ENCODE measurements around the gene ECHDC3.
"Not testable (repeated sequence)": the region's sequence is repeated elsewhere in the genome, so short reads cannot be mapped to it uniquely, and the experiment has no call there.

ECHDC3 gene

DNA sequence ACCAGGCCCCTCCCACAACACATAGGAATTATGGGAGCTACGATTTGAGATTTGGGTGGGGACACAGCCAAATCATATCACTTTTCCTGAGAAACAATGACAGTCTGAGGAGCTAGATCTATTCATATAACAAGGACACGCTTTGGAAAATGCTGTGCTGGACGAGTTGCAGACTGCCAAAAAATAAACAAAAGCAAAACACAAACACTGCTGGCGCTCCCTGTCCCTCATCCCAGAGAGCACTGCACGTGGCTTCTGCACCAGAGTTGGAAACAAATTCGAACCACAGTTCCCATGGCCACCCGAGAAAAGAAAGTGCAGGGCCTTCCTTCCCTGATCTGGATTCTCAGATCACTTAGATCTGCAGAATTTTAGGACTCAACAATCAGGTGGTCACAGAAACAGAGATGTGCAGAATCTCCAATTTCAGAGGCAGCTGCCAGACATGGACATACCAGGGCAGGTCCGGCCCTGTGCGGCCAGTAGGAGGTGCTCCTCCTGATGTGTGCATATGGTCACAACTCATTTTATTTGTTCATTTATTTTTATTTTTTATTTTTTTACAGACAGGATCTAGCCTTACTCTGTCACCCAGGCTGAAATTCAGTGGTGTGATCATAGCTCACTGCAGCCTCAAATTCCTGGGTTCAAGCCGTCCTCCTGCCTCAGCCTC lies 35.2 kb upstream of the ECHDC3 start:
- H3K79me1 ChIP-seq (replicated peaks; ENCODE audit: low read length, poor library complexity, severe bottlenecking), result no peaks in the 10 kb centered on the region
- H3K36me3 ChIP-seq (ENCODE audit: control insufficient read depth in 1 of 2, insufficient read depth in 2 of 2, low read depth in 1 of 2, low read length in 2 of 2), result no peaks in the 10 kb centered on the region
- H2AK5ac ChIP-seq (ENCODE audit: low read length, severe bottlenecking), result no peak overlapping the region
- no peak overlapping the region for H4K91ac ChIP-seq (ENCODE audit: low read length)
- H2BK15ac ChIP-seq (ENCODE audit: low read depth, poor library complexity, severe bottlenecking), result no peak overlapping the region
- peak overlapping the region; percentile 45 for H4K8ac ChIP-seq (ENCODE audit: low read length)
- H3K27ac ChIP-seq (ENCODE audit: low read length, poor library complexity, severe bottlenecking), result no peak overlapping the region
- no peaks in the 10 kb centered on the region for H3K9me3 ChIP-seq (ENCODE audit: control insufficient read depth, low read length)
- WGBS, result 71% methylated on average over 9 of the region's 10 CpGs
- H3K4me1 ChIP-seq (ENCODE audit: control insufficient read depth, insufficient read depth, low read depth, low read length), result peaks cover 6% of the 10 kb centered on the region
- no peak overlapping the region for H2BK12ac ChIP-seq (ENCODE audit: low read length in 2 of 2)
- no peak overlapping the region for H3K18ac ChIP-seq (ENCODE audit: low read depth in 1 of 2, low read length in 2 of 2)
- no peak overlapping the region for H3K4ac ChIP-seq (ENCODE audit: low read depth in 1 of 2, low read length in 2 of 2)
- H2BK120ac ChIP-seq (ENCODE audit: low read depth, low read length), result no peak overlapping the region
- H3K14ac ChIP-seq (ENCODE audit: low read length in 2 of 2), result no peak overlapping the region
- H3K27me3 ChIP-seq (ENCODE audit: control insufficient read depth in 1 of 2, insufficient read depth in 1 of 2, low read length in 2 of 2), result peaks cover 17 to 33% of the 10 kb centered on the region in 2 experiments
- no peak overlapping the region for H2BK5ac ChIP-seq (ENCODE audit: low read depth, low read length, poor library complexity, severe bottlenecking)
- H2AFZ ChIP-seq (ENCODE audit: low read depth, low read length), result no peak overlapping the region
- no peak for DNase-seq
- no peak overlapping the region for H3K4me3 ChIP-seq (ENCODE audit: insufficient read depth in 1 of 2, low read depth in 1 of 2, low read length in 2 of 2)
- H3K23ac ChIP-seq (ENCODE audit: low read length in 2 of 2), result no peak overlapping the region
- H3K9ac ChIP-seq (ENCODE audit: low read length), result no peak overlapping the region
- no peak overlapping the region for H3K4me2 ChIP-seq (ENCODE audit: low read length, poor library complexity, severe bottlenecking)

- Histone ChIP-seq H3K14ac (ENCODE audit: low read length in 2 of 2) (no peak overlapping the region), H2BK15ac (ENCODE audit: low read depth, poor library complexity, severe bottlenecking) (no peak overlapping the region), H3K4me1 (ENCODE audit: control insufficient read depth, insufficient read depth, low read depth, low read length) (no peaks in the 10 kb centered on the region), H4K91ac (ENCODE audit: low read length) (no peak overlapping the region), H3K36me3 (ENCODE audit: control insufficient read depth in 1 of 2, insufficient read depth in 2 of 2, low read depth in 1 of 2, low read length in 2 of 2) (no peaks in the 10 kb centered on the region), H2BK5ac (ENCODE audit: low read depth, low read length, poor library complexity, severe bottlenecking) (no peak overlapping the region), H3K4me2 (ENCODE audit: low read length, poor library complexity, severe bottlenecking) (no peak overlapping the region), H3K18ac (ENCODE audit: low read depth in 1 of 2, low read length in 2 of 2) (no peak overlapping the region), H3K9ac (ENCODE audit: low read length) (no peak overlapping the region), H3K27me3 (ENCODE audit: control insufficient read depth in 1 of 2, insufficient read depth in 1 of 2, low read length in 2 of 2) (peaks cover 21 to 41% of the 10 kb centered on the region in 2 experiments), H4K8ac (ENCODE audit: low read length) (no peak overlapping the region), H3K23ac (ENCODE audit: low read length in 2 of 2) (no peak overlapping the region), H2AK5ac (ENCODE audit: low read length, severe bottlenecking) (no peak overlapping the region), H3K79me1 (replicated peaks; ENCODE audit: low read length, poor library complexity, severe bottlenecking) (no peaks in the 10 kb centered on the region), H3K27ac (ENCODE audit: low read length, poor library complexity, severe bottlenecking) (no peak overlapping the region), H2AFZ (ENCODE audit: low read depth, low read length) (no peak overlapping the region), H3K4me3 (ENCODE audit: insufficient read depth in 1 of 2, low read depth in 1 of 2, low read length in 2 of 2) (no peak overlapping the region), H2BK12ac (ENCODE audit: low read length in 2 of 2) (no peak overlapping the region), H2BK120ac (ENCODE audit: low read depth, low read length) (no peak overlapping the region), H3K9me3 (ENCODE audit: control insufficient read depth, low read length) (no peaks in the 10 kb centered on the region), H3K4ac (ENCODE audit: low read depth in 1 of 2, low read length in 2 of 2) (no peak overlapping the region)
- DNase-seq, result no peak
- 74% methylated on average over 16 of the region's 16 CpGs for WGBS
Measured at GRCh38 chr10:11707624-11708350, 34.4 kb upstream of the ECHDC3 start.

- 67% methylated on average over 5 of the region's 6 CpGs for WGBS
- H4K91ac ChIP-seq (ENCODE audit: low read length), result not testable (repeated sequence)
Measured at GRCh38 chr10:11708801-11709200, 33.4 kb upstream of the ECHDC3 start.

GRCh38 chr10:11712744-11713143 lies 29.4 kb upstream of the ECHDC3 start:
- H3K4me1 ChIP-seq (ENCODE audit: control insufficient read depth, insufficient read depth, low read depth, low read length), result no peaks in the 10 kb centered on the region
- no peak overlapping the region for H4K8ac ChIP-seq (ENCODE audit: low read length)
- H2BK15ac ChIP-seq (ENCODE audit: low read depth, poor library complexity, severe bottlenecking), result no peak overlapping the region
- H3K9me3 ChIP-seq (ENCODE audit: control insufficient read depth, low read length), result peaks cover 11% of the 10 kb centered on the region
- H3K36me3 ChIP-seq (ENCODE audit: control insufficient read depth in 1 of 2, insufficient read depth in 2 of 2, low read depth in 1 of 2, low read length in 2 of 2), result no peaks in the 10 kb centered on the region
- no peak overlapping the region for H3K9ac ChIP-seq (ENCODE audit: low read length)
- no peak overlapping the region for H3K23ac ChIP-seq (ENCODE audit: low read length in 2 of 2)
- no peak overlapping the region for H2AK5ac ChIP-seq (ENCODE audit: low read length, severe bottlenecking)
- no peak overlapping the region for H3K27ac ChIP-seq (ENCODE audit: low read length, poor library complexity, severe bottlenecking)
- H2BK5ac ChIP-seq (ENCODE audit: low read depth, low read length, poor library complexity, severe bottlenecking), result no peak overlapping the region
- H4K91ac ChIP-seq (ENCODE audit: low read length), result no peak overlapping the region
- no peak overlapping the region for H3K4ac ChIP-seq (ENCODE audit: low read depth in 1 of 2, low read length in 2 of 2)
- H3K18ac ChIP-seq (ENCODE audit: low read depth in 1 of 2, low read length in 2 of 2), result no peak overlapping the region
- peaks cover 29 to 37% of the 10 kb centered on the region in 2 experiments for H3K27me3 ChIP-seq (ENCODE audit: control insufficient read depth in 1 of 2, insufficient read depth in 1 of 2, low read length in 2 of 2)
- WGBS, result 67% methylated on average over 7 of the region's 7 CpGs
- H3K79me1 ChIP-seq (replicated peaks; ENCODE audit: low read length, poor library complexity, severe bottlenecking), result no peaks in the 10 kb centered on the region
- no peak overlapping the region for H2BK12ac ChIP-seq (ENCODE audit: low read length in 2 of 2)
- H3K14ac ChIP-seq (ENCODE audit: low read length in 2 of 2), result no peak overlapping the region
- peak; percentile 65 for DNase-seq
- no peak overlapping the region for H2AFZ ChIP-seq (ENCODE audit: low read depth, low read length)
- H3K4me3 ChIP-seq (ENCODE audit: insufficient read depth in 1 of 2, low read depth in 1 of 2, low read length in 2 of 2), result no peak overlapping the region
- H2BK120ac ChIP-seq (ENCODE audit: low read depth, low read length), result no peak overlapping the region
- no peak overlapping the region for H3K4me2 ChIP-seq (ENCODE audit: low read length, poor library complexity, severe bottlenecking)

More at GRCh38 chr10:11708801-11709200, 33.4 kb upstream of the ECHDC3 start:
- not testable (repeated sequence) for H3K9ac ChIP-seq (ENCODE audit: low read length); H2BK12ac ChIP-seq (ENCODE audit: low read length in 2 of 2); H3K4me2 ChIP-seq (ENCODE audit: low read length, poor library complexity, severe bottlenecking); H3K9me3 ChIP-seq (ENCODE audit: control insufficient read depth, low read length); H3K27ac ChIP-seq (ENCODE audit: low read length, poor library complexity, severe bottlenecking); H4K8ac ChIP-seq (ENCODE audit: low read length); H3K4me3 ChIP-seq (ENCODE audit: insufficient read depth in 1 of 2, low read depth in 1 of 2, low read length in 2 of 2); DNase-seq; H3K4me1 ChIP-seq (ENCODE audit: control insufficient read depth, insufficient read depth, low read depth, low read length); H3K23ac ChIP-seq (ENCODE audit: low read length in 2 of 2); H3K36me3 ChIP-seq (ENCODE audit: control insufficient read depth in 1 of 2, insufficient read depth in 2 of 2, low read depth in 1 of 2, low read length in 2 of 2); H2BK120ac ChIP-seq (ENCODE audit: low read depth, low read length); H2AK5ac ChIP-seq (ENCODE audit: low read length, severe bottlenecking); H2AFZ ChIP-seq (ENCODE audit: low read depth, low read length); H3K18ac ChIP-seq (ENCODE audit: low read depth in 1 of 2, low read length in 2 of 2); H3K4ac ChIP-seq (ENCODE audit: low read depth in 1 of 2, low read length in 2 of 2); H3K79me1 ChIP-seq (replicated peaks; ENCODE audit: low read length, poor library complexity, severe bottlenecking); H2BK5ac ChIP-seq (ENCODE audit: low read depth, low read length, poor library complexity, severe bottlenecking); H2BK15ac ChIP-seq (ENCODE audit: low read depth, poor library complexity, severe bottlenecking)
- Histone ChIP-seq H3K27me3 (ENCODE audit: control insufficient read depth in 1 of 2, insufficient read depth in 1 of 2, low read length in 2 of 2) (peaks cover 26 to 51% of the 10 kb centered on the region in 2 experiments), H3K14ac (ENCODE audit: low read length in 2 of 2) (peak overlapping the region in 1 of 2 experiments; percentile 2)
